Fibroblast of mammary gland (primary cell): ENCODE measurements around the gene CDH4.

Experiments
- DNase-seq: peaks from one replicate; pipeline ENCODE4 v3.0.0-alpha.2; 2010; ENCODE audit warnings: low read depth
- H3K4me3 ChIP-seq: 2 replicates; pipeline ENCODE4 v1.5.1; 2011; ENCODE audit warnings: low read depth, mild to moderate bottlenecking, low read length, moderate library complexity; ENCODE audit not compliant: control insufficient read depth
- TF ChIP-seq, protein P1 (sequence below): conservative IDR thresholded peaks from 2 replicates; pipeline ENCODE4 v1.5.1; 2011; ENCODE audit warnings: low read depth, low read length, inconsistent platforms; ENCODE audit not compliant: control insufficient read depth, insufficient read depth

The CDH4 gene

DNA sequence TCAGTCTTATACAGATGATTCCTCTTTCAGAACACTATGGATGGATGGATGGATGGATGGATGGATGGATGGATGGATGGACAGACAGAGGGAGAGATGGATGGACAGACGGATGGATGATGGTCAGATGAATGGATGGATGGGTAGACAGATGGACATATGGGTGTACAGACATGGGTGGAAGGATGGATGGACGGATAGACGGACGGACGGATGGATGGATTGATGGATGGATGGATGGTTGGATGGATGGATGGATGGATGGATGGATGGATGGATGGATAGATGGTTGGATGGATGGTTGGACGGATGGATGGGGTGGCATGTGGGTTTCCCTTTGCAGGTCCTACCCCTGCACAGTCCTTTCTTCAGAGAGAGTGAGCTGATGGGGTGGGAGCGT is 320.7 kb downstream of the CDH4 start:
- TF ChIP-seq, protein P1, sequence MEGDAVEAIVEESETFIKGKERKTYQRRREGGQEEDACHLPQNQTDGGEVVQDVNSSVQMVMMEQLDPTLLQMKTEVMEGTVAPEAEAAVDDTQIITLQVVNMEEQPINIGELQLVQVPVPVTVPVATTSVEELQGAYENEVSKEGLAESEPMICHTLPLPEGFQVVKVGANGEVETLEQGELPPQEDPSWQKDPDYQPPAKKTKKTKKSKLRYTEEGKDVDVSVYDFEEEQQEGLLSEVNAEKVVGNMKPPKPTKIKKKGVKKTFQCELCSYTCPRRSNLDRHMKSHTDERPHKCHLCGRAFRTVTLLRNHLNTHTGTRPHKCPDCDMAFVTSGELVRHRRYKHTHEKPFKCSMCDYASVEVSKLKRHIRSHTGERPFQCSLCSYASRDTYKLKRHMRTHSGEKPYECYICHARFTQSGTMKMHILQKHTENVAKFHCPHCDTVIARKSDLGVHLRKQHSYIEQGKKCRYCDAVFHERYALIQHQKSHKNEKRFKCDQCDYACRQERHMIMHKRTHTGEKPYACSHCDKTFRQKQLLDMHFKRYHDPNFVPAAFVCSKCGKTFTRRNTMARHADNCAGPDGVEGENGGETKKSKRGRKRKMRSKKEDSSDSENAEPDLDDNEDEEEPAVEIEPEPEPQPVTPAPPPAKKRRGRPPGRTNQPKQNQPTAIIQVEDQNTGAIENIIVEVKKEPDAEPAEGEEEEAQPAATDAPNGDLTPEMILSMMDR = no peak
- H3K4me3 ChIP-seq = no peak overlapping the region
- DNase-seq = no peak

DNA sequence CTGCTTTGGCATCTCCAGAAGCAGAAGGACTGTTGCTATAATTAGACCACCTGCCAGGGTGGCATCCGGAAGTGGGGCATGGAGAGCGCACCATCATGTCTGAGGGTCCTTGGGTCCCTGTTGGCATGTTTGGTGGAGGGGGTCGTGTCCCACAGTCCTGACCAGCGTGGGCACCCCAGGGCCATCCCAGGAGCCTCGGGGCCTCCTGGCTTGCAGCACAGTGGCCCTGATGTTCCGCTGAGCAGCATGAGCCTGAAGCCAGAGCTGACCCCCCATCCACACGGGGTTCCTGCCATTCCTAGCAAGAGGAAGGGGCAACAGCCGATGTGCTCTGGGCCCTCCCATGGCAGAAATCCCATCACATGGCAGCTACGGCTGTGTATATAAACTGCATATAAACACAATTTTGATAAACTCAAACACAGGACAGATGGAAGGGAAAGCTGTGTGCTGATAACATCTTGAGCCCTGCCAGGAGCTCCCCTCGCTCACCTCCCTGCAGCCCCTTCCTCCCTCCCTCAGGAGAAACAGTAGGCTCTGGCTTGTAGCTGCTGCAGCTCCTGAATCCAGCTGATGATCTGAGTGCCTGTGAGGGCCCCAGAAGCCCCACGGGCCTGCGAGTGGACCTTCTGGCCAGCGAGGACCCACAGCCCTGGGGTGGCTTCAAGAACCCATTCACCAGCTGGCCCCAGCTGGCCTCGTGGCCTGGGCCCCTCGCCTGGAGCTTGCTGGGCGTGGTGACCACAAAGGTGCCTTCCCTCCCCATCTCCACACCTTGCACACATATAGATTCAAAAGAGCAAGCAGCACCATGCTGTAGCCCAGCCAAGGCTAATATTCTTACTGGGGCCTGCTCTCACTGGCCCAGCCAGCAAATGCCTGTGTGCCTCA is 321.6 kb downstream of the CDH4 start:
- no peak for DNase-seq
- TF ChIP-seq, protein P1 = no peak
- H3K4me3 ChIP-seq = no peak overlapping the region

DNA sequence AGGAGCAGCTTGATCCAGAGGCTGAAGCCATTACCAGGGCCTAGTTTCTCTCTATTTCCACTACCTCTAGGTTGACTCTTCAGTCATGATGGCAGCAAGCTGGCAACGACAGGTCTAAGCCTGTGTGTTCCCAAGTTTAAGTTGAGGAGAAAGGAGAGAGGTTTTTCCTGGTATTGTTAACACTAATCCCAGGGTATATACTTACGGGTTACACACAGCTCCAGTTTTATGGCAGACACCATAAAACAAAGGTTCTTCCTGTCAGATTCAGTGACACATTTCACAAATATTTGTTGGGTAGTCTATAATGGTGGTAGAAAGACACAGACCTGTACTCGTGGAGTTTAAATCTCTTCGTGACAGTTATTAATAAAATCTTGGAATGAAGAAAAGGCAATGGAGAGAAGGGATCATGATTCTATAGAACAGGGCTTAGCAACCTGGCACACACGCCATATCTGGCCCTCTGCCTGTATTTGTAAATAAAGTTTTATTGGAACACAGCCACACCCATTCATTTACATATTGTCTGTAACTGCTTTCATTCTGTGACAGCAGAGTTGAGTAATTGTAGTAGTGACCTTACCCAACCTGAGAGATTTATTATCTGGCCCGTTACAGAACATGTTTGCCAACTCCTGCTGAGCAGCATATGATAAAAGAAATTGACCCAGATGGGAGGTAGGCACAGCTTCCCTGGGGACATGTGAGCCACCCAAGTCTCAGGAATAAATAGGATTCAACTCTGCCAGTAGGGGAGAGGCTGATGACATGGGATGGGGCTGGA is 323.3 kb downstream of the CDH4 start:
- no peak for DNase-seq
- H3K4me3 ChIP-seq = no peak overlapping the region
- TF ChIP-seq, protein P1 = no peak

DNA sequence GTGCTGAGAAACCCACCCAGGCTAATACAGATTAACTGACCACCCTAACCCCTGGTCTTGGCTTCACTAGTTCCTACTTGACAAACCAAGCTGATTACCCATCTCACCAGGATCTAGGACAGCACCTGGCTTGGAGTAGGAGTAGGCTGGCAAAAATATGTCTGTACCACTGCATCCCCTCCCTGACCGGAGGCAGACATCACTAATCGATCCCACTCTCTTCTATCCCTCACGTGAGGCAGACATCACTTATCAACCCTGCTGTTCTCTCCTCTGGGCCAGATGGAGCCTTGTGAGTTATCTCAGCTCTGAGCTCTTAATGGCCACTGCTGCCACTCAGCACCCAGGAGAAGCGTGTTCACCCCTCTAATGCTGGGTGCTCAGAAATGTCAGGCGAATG is 324.3 kb downstream of the CDH4 start:
- no peak for DNase-seq
- H3K4me3 ChIP-seq = no peak overlapping the region
- TF ChIP-seq, protein P1 = no peak

DNA sequence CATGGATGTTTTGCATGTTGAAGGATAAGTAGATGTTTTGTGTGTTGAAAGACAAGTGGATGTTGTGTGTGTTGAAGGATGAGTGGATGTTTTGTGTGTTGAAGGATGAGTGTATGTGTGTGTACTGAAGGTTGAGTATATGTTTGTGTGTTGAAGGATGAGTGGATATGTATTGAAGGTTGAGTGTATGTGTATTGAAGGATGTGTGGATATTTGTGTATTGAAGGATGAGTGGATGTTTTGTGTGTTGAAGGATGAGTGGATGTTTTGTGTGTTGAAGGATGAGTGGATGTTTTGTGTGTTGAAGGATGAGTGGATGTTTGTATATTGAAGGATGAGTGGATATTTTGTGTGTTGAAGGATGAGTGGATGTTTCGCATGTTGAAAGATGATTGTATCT is 325.0 kb downstream of the CDH4 start:
- no peak overlapping the region for H3K4me3 ChIP-seq
- TF ChIP-seq, protein P1 = no peak
- DNase-seq = no peak

DNA sequence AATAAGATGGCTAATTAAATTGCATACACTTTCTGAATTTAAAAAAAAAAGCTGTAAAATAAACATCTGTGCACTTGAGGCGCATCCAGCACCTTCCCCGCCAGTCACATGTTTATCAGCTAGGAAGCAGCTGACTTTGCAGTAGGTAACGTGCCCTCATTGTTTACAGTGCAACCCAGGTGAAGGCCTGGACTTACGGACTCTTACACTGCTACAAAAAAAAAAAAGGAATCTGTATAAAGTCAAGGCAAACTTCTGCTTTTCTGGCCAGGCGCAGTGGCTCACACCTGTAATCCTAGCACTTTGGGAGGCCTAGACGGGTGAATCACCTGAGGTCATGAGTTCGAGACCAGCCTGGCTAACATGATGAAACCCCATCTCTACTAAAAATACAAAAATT is 327.8 kb downstream of the CDH4 start:
- TF ChIP-seq, protein P1 = no peak
- DNase-seq = no peak
- H3K4me3 ChIP-seq = no peak overlapping the region
